GM18498 (cell line): ENCODE data around the gene MSH5.
A peak's percentile ranks its signal among the peaks of the same experiment; 100 is the strongest.
"Not testable (repeated sequence)": the region's sequence is repeated elsewhere in the genome, so short reads cannot be mapped to it uniquely, and the experiment has no call there.

Experiments used
- ATAC-seq: cut with Tn5 transposase; IDR thresholded peaks from one replicate; pipeline ENCODE4 v1.9.1; 2021; ENCODE audit warnings: mild to moderate bottlenecking, moderate library complexity; ENCODE audit not compliant: unreplicated experiment

MSH5 gene

DNA sequence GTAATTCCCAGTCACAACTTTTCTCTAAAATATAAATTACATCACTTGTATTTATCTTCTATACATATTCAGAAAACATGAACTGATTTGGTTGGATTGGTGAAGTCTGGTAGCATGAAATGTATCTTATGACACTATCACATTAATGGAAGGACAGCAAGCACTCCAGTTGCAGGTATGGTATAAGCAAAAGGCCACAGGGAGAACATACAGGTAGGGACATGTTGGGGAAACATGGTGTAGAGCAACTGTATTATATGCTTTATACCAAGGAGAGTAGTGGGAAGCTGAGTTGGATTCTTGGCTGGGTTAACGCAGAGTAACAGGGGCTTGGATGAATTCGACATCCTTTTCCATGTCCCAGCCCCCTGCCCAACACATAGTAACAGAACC, 57.2 kb downstream of the MSH5 start:
- ATAC-seq: no peak

DNA sequence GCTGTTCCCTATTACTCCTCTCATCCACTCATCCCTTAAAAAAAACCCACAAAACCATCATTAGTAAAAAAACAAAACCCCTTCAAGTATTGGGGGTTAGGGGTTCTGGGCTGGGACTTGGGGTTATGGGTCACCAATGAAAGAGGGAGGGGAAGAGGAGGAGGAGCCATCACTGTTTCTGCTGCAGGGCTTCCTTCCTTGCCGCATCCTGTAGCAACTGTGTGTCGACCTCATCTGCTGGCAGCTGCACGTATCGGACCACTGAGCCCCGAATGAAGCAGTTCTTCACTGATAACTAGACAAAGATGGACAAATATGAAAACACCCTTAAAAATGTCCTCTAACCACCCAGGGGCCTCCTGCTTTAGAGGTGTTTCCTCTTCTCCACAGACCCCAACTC, 57.8 kb downstream of the MSH5 start:
- no peak for ATAC-seq

DNA sequence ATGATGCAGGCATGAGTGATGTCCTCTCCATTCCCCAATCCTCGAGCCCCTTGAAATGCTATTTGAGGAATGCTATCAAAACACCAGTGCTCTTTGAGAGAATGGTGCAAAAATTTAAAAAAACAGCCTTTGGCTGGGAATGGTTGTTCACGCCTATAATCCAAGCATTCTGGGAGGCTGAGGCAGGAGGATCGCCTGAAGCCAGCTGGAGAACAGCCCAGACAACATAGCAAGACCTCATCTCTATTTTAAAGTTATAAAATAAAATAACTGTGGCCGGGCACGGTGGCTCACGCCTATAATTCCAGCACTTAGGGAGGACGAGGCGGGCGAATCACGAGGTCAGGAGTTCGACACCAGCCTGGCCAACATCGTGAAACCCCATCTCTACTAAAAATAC, 60.0 kb downstream of the MSH5 start:
- no peak for ATAC-seq

DNA sequence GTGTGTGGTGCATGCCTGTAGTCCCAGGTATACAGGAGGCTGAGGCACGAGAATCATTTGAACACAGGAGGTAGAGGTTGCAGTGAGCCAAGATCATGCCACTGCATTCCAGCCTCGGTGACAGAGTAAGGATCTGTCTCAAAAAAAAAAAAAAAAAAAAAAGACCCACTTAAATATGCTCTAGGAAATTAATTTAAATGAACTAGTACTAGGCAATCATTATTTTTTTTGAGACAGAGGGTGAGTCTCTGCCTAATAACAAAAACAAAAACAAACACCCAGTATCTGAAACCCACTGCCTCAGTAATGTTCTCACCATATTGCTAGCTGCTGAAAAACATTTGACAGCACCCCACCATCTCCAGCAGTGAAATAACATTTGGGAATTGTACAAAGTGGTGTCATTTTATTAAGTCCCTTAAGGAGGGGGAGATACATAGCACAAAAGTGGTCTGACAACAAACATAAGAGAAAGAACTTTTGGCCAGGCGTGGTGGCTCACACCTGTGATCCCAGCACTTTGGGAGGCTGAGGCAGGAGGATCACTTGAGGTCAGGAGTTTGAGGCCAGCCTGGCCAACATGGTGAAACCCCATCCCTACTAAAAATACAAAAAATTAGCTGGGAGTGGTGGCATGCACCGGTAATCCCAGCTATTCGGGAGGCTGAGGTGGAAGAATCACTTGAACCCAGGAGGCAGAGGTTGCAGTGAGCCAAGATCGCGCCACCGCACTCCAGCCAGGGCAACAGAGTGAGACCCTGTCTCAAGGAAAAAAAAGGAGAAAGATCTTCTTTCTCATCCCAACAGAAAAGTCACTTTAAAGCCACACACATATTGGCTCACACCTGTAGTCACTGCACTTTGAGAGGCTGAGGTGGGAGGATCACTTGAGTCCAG, 61.5 kb downstream of the MSH5 start:
- ATAC-seq: not testable (repeated sequence)

DNA sequence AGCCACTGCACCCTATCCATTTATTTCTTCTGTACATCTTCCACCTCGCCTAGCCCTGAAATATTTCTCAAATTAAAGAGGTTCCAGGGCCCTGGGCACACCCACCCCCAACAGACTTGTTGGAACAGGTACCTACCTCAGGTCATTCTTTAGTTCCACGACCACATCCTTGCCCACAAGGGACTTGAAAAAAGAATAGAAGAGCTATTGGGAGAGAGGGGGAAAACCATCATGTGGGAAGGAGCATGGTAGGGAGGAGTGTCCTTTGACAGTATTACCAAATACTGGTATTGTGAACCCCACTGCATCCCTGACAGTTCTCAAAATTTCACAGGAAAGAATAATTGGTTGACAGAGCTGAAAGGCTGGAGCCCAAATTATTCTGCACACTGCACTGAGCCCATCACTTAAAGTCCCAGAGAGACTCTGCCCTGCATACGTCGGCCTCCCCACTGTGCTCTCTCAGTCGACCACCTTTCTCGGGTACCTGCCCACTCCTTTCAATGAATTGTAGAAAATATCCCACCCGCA, 66.2 kb downstream of the MSH5 start:
- peak; percentile 8 for ATAC-seq

DNA sequence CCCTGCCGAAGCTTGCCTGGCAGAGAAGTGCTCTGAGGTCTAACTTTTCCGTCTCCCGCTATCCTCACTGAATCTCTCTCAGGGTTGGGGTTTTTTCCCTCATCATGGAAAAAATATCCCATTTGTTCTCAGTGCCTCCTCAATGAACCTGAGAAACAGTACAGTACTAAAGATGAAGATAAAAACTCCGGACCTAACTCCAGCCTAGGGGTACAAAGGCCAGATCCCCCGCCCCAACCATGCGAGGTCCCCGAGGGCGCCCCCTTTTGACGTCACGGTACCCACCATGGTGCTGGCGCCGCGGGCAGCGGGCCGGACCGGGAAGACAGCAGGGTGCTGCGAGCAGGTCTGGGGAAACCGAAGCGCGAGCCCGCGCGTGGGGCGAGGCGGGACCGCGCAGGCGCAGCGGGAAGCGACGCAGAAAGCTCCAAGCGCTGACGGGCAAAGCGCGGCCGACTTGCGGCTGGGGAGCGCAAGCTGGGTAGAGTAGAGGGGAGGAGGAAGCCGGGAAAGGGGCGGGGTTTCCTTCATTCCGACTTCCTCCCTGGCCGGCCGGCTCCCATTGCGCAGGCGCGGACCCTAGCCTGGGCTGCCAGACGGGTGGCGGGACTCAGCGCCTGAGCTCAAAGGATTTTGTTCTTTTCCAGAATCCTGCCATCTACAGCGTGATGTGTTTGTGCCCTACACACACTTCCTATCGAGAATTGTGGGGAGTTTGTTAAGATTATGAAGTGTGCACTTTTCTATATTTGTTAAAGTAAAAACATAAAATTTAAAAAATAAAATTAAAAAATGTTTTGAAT, 66.9 kb downstream of the MSH5 start, which contains the start of gene LSM2:
Gene LSM2 (minus strand): TSS at position 497 of the 803 bp plus-strand sequence. CDS start 209 bp downstream, at position 288.
- ATAC-seq: peak; percentile 93

DNA sequence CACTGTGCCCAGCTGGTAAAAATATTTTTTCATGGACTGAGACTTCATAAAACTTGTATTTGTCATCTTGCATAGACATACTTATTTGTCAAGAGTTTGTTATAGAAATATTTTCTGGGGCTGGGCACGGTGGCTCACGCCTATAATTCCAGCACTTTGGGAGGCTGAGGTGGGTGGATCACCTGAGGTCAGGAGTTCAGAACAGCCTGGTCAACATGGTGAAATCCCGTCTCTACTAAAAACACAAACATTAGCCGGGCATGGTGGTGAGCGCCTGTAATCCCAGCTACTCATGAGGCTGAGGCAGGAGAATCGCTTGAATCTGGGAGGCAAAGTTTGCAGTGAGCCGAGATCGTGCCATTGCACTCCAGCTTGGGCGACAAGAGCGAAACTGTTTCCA, 68.8 kb downstream of the MSH5 start:
- not testable (repeated sequence) for ATAC-seq

DNA sequence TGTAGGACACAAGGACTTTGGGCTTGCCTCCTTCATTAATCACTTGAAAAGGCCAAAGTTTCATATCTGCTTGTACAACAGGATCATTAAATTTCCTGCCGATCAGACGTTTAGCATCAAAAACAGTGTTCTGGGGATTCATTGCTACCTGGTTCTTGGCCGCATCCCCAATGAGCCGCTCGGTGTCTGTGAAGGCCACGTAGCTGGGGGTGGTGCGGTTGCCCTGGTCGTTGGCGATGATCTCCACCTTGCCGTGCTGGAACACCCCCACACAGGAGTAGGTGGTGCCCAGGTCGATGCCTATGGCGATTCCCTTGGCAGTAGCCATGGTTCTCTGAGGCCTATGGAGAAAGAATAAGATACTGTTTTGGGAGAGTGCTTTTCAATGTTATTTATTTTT, 71.8 kb downstream of the MSH5 start:
- ATAC-seq: no peak
